ENCODE results near the gene TRIO.

The TRIO gene

DNA sequence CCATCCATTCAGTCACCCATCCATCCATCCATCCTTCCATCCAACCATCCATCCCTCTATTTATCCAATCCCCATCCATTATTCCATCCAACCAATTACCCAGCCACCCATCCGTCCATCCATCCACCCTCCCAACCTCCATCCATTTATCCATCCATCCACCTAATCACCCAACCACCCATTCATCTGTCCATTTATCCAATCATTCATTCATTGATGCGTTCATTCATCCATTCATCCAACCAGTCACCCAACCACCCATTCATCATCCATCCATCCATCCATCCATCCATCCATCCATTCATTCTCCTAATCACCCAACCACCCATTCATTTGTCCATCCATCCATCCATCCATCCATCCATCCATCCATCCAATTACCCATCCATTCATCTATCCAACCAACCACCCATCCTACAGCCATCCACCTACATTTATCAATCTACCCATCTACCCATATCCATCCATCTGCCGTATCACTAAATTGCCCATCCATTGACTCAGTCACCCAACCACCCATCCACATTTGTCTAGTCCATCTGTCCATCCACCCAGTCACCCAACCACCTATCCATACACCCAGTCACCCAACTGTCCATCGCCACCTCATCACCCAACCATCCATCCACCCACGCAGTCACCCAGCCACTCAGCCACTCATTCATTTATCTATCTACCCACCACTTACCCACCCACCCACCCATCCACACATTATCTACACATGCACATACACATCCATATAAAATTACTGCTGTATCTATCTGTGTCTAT, 165.4 kb downstream of the TRIO start:
- DNase-seq: no peak

DNA sequence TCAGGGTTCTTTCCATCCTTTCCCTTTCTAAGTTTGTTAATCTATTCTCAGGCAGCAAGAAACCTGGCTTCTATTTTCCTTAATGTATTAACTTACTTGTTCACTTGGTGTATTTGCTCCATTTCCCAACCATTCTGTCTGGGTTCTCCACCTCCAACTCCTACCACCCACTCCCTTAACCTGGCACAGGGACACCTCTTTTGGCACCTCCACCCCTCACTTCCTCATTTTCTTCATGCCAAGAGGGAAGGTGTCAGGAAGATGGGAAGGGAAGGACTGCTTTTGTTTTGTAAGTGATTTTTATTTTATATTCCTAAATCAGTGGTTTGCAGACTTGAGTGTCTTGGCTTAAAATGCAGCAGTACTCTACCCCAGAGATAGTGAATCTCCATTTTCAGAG, 166.1 kb downstream of the TRIO start:
- no peak for DNase-seq

DNA sequence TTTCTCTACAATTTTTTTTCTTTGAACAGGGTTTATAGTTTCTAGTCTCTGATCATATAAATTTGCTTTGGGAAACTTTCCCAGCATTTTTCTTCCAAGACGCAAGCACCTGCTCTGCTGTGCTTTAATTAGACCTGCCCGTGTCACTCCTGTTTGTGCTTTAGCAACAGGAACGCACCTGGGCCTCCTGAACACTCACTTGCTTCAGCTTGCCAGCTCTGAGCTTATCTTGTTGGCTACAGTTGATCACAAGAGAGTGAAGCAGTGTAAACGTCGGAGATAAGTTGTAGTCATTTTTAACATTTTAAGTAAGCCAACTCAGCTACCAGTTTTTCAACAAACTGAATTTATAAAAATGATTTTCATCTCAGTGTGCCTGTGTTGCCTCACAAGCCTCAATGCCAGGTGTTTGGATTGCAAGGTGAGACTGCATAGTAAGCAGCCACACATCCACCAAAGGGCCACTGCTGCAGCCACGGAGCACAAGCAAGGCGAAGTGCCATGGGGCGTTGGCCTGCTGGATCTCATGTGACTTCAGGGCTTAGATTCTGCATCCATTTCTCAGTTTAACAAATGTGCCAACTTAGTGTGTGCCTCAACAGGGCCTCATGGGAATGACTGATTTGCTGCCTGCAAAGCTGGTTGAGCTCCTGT, 166.9 kb downstream of the TRIO start:
- no peak for DNase-seq

DNA sequence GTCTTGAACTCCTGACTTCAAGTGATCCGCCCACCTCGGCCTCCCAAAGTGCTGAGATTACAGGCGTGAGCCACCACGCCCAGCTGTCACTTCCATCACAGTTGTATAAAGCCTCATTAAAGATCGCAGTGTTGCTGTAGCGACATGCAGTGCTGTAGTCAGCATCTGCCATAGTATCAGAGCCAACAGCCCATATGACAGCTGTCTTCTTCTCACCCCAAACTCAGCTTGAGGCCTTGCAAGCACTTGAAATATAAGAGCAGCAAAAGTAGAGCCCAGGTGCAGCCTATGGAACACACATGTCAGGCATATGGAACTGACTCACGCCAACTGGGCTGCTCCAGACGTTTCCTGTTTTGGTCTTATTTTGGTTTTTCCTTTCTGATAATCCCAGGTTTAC, 167.8 kb downstream of the TRIO start:
- no peak for DNase-seq

- no peak for DNase-seq
These were observed 171.0 kb downstream of the TRIO start for GRCh38 chr5:14313986-14314690.

DNA sequence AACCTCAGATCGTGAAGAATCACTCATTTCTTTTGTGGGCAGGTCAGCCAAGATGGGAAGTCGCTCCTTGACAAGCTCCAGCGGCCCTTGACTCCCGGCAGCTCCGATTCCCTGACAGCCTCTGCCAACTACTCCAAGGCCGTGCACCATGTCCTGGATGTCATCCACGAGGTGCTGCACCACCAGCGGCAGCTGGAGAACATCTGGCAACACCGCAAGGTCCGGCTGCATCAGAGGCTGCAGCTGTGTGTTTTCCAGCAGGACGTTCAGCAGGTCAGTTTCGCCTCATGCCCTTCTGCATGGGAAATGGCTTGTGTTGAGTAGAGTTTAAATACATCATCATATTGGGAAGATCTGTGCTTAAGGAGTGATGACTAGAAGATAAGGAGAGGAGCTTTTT, 173.3 kb downstream of the TRIO start:
- DNase-seq: no peak

DNA sequence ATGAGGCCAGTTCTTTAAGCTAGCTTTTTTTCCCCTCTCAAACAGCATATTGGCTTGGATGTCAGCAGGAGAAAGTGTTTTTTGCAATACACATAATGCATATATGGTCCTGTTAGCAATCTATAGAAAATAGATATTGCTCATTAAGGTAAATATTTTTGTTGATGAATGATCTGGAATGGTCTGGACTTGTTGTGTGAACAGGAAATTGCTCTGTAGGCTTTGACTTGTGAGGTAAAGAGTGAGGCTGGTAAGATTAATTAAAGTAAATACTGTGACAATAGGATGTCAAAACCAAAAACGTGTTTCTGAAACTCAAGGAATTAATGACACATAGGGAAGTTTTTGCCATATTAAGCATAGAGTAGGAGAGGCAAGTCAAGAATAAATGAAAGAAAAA, 176.0 kb downstream of the TRIO start:
- DNase-seq: no peak

- no peak for DNase-seq
These were observed 178.8 kb downstream of the TRIO start for GRCh38 chr5:14321936-14322335.

DNA sequence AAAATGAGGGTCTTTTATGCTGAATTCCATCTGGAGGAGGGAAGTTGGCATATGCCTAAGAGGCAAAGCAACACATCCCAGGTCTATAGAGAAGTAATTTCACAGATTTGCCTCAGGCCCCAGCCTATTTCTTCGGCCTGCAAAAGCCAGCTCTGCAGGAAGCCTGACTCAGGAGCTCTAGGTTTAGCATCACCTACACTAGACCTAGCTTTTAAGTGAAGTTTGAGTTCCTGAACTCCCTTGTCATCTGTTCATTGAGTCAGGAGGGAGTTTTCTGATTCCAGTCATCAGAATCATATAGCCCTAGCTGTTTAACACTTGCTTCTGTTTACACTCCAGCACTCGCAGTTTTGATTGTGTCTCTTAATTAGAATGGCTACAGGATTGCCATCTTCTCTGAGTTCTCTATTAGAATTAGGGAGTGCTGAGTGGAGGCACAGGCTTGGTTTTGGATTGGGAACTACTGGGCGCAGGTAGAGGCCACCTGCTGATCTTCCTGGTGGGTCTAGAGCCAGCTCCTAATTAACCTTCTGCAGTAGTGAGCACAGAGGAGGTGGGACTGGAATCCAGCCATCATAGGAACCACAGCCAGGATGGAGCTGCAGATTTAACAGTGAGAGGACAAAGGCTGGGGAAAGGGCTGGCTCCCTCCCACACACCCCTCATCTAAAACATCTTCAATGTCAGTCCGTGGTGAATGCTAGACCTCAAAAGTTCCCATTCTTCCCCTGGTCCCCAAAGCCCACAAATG, 179.5 kb downstream of the TRIO start:
- no peak for DNase-seq

DNA sequence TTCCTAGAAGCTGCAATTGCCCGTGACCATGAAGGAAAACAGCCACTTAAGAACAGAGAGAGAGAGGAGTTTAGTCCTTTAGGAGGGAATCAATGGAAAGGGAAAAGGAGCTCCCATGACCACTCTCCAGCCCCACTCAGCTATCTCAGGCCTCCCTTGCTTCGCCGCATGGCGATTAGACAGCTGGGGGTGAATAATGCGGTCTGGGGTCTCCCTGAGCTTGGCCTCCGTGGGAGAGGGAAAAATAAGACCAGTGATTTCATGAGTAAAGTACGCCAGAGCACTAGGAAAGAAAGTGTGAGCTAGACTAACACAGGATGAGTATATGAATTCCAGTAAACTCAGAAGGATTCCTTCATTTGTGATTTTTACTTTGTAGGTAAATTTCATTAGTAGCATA, 180.3 kb downstream of the TRIO start:
- no peak for DNase-seq

- DNase-seq: no peak
These were observed 182.2 kb downstream of the TRIO start for GRCh38 chr5:14325369-14325768.

DNA sequence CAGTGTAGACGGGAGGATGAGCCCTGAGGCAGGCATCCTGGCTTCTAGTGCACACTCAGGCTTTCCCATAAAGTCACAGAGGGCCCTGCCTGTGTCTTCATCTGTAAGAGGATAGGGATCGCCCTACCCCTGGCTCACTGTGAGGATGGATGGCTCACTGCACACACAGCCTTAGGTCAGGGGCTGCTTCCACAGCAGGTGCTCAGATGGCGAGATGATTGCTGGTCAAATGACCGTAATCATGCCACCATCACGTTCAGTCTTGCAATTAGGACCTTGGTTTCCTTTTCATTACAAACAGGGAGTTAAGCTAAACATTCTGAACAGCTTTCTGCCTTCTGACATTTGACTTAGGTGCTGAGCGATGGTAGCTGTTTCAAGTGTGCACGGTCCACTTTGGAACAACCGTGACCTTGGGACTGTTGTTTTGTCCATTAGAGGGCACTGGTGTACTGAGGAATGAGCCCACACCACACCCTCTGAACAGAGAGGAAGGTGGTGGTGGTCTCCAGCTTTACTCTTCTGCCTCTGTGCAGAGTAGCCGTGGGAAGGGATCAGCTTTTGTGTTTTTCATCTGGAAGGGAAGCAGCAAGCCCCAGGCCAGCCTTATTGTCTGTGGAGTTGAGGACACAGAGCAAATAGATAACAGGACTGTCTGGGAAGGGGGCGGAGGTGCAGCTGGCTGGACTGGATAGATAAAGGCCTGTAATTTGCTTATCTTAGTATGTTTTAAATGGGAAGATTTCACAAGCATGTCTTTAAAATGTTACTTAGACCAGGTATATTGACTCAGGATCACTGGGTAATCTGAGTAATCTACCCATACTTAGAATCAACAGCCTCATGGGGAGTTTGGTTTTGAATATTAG, 183.1 kb downstream of the TRIO start:
- DNase-seq: no peak

- no peak for DNase-seq
These were observed 184.5 kb downstream of the TRIO start for GRCh38 chr5:14327624-14328023.

GRCh38 chr5:14328144-14328543, 185.0 kb downstream of the TRIO start:
- no peak for DNase-seq

DNA sequence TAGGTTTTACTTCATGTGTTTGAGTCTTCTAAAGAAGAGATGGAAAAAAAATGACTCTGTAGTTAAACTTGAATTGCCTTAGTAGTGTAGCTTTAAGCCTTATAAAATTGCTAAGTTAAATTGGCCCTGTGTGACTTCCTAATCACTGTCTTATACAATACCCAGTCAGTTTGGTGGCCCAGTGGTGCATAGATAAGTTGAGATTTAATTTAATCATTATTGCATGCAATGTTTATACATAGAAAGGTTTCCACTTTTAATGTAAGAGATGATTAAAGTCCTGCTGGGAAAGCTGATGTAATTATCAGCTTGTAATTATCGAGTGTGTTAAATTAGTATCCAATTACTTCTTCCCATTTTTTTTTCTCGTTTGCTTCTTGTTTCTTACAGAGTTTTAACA, 187.1 kb downstream of the TRIO start:
- no peak for DNase-seq

- DNase-seq: no peak
These were observed 187.7 kb downstream of the TRIO start for GRCh38 chr5:14330729-14331385.

DNA sequence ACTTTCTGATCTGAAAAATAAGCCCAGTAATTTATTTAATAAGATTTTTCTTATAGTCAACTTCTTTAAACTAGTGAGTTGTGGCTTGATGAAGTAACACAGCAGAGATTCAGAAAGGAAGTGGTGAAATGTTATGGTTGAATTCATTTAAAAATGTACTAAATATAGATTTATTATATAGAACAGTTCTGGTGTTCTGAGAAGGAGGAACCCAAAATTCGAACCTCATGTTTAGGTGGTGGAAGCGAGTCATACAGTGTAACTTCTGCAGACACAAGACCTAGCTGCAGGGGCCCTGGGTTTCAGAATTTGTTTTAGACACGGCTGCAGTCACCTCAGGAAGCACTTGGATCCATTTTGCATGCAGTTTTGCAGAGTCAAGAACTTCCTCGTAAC, 188.2 kb downstream of the TRIO start:
- no peak for DNase-seq

- no peak for DNase-seq
These were observed 189.0 kb downstream of the TRIO start for GRCh38 chr5:14332038-14332631.

DNA sequence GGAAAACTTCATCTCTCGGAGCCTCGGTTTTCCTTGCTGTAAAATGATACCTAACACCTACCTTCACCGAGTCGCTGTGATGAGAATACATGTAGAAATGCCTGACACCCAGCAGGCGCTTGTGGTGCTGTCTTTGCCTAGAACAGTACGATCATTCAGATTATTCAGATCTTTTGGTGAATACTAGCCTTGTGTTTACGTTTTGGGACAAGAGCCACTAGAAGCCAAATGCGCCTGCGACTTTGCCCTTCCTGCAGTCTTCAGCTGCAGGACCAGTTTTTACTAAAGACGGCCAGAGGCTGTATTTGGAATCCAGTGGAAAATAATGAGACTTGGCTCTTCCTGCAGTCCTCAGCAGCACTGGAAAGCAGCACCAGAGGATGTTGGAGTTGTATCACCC, 189.6 kb downstream of the TRIO start:
- DNase-seq: no peak

DNA sequence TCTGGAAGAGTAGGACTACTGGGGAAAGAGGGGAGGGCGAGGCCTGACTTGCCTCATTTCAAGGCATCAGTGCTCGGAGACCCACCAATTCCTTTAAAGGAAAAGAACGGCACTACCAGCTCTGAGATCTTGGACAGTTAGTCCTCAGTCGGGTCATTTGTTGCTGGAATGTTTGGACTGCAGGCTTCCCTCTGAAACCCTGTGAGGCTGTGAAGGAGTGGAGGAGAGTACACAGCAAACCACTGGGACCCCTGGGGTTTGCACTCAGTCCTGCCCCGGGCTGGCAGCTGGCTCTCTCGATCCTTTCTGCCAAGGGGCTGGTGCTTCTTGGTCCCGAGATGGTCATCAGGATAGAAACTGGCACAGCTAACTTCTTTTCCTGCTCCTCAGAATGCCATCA, 194.5 kb downstream of the TRIO start:
- no peak for DNase-seq

GRCh38 chr5:14339468-14339867, 196.3 kb downstream of the TRIO start:
- DNase-seq: no peak

Data from KG1 (cell line).